GM18505 (cell line): ENCODE data around the gene YWHAQ.

Experiments used
- ATAC-seq: cut with Tn5 transposase; IDR thresholded peaks from one replicate; pipeline ENCODE4 v1.9.1; 2021; ENCODE audit not compliant: unreplicated experiment
- POLR2A ChIP-seq: IDR thresholded peaks from 4 replicates; pipeline ENCODE4 v1.6.1; 2011; ENCODE audit warnings: borderline replicate concordance; ENCODE audit not compliant: insufficient read depth, insufficient read length; ENCODE audit errors: extremely low read depth

Gene YWHAQ

DNA sequence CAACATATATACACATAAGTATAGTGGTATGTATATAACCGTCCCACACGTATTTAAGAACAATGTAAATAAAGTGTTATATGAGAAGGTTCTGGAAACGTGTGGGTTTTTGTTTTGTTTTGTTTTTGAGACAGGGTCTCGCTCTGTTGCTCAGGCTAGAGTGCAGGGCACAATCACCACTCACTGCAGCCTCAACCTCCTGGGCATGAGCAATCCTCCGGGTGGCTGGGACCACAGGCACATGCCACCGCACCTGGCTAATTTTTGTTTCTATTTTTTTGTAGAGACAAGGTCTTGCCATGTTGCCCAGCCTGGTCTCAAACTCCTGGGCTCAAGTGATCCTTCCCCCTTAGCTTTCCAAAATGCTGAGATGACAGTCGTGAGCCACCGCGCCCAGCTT is 81.4 kb downstream of the YWHAQ start:
- no peak for TF ChIP-seq POLR2A
- ATAC-seq = no peak

DNA sequence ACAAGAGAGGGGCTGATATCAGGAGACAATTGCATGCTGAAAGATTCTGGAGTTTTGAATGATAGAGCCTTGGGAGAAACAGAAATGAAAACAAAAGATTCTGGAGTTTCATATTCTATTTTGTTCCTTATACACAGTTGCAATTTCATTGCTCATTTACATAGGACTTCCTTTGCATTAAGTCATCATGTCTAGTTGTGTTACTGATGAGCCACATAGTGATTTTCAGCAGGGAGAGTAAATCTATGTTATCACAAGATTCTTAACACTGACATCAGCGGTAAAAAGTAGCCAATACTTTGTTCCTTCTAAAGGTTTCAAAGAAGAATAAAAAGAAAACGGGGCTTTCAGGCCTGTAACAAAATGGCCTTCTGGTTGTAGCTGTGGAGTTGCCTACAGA is 82.3 kb downstream of the YWHAQ start:
- no peak for TF ChIP-seq POLR2A
- ATAC-seq = peak; percentile 52

- no peak for ATAC-seq
- no peak for TF ChIP-seq POLR2A
Measured at GRCh38 chr2:9547262-9547991, 83.4 kb downstream of the YWHAQ start.

DNA sequence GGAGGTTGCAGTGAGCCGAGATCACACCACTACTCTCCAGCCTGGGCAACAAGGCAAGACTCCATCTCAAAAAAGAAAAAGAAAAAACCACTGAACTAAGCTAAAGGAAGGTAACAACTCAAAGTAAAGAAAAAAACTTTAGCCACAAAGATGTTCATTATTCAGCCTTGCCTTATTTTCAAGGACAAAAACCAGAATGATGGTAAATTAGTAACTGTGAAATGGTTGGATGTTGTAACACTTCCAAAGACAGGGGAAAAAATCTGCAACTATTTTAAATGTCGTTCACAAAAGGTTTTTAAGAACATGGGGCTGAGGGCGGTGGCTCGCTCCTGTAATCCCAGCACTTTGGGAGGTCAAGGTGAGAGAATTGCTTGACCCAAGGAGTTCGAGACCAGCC is 85.3 kb downstream of the YWHAQ start:
- ATAC-seq = no peak
- TF ChIP-seq POLR2A = no peak

DNA sequence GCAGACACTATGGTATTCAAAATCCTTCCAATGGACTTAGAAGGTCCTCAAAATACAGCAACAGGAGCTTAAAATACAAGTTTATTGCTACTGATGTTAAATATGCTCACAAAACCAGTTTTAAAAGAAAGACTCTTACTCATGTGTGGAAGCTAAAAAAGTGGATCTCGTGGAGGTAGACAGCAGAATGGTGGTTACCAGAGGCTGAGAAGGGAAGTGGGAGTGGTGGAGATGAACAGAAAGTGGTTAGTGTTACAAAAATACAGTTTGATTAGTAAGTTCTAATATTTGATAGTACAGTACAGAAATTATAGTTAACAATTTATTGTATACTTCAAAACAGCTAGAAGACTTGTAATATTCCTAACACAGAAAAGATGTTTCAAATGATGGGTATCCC is 87.2 kb downstream of the YWHAQ start:
- no peak for TF ChIP-seq POLR2A
- ATAC-seq = no peak

GRCh38 chr2:9539531-9539930 is 91.3 kb downstream of the YWHAQ start:
- TF ChIP-seq POLR2A = no peak
- no peak for ATAC-seq

DNA sequence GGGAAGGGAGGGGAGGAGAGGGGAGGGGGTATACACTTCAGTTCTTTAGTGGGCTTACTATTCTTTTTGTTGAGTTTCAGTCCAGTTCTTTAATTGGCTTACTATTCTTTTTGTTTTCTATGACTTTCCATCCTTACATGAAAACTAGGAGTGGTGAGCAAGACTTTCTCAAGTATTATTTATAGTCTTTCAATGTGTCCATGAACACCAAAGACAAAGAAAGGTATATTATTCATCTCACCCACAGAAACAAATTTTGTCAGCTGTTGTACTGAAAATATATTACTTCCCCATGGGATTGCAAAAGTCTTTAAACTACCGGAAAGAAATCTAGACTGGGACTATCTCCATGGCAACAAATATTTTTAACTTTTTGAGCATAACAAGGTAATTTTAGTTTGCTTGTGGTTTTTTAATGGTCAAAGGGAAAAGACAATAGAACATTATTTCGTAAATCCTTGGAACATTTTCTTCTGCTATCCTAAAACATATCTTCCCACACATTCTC is 92.7 kb downstream of the YWHAQ start:
- no peak for ATAC-seq
- no peak for TF ChIP-seq POLR2A

DNA sequence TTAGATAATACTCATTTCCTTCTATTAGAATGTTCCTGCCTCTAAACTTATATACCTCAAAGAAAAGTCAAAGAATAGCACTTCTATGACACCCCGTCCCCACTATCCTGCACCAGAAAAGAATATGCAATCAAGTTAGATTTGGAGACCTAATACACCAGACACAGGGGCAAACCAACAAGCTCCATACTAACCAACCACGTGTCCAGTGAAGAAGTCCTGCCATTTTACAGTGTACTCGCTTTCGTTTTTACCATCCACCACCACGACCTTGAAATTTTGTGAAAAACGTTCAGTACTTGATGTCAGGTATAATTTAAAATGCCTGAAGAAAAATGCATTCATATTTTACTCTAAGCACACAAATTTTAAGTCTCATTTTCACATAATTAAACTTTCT is 94.3 kb downstream of the YWHAQ start:
- no peak for ATAC-seq
- TF ChIP-seq POLR2A = no peak

DNA sequence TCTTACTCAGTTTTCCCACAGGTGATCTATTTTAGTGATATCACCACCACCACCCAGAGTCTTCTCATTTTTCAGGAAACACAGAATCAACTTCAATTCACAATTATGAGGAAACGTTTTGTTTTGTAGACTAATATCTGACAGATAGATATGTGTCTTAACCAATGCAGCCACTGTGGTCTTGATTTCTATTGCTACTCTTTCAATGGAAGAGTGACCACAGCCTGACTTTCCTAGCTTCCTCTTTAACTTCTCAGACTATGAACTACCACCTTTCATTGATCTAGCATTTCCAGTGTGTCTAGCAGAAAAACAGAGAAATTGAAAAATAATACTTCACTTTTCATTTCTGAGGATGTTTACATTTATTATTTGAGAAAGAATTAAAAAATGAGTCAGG is 95.6 kb downstream of the YWHAQ start:
- ATAC-seq = no peak
- no peak for TF ChIP-seq POLR2A
